NT2/D1 (cell line): Measurements from ENCODE around the gene PDK2.

Source experiments
- YY1 ChIP-seq: IDR thresholded peaks from 2 replicates; pipeline ENCODE4 v1.6.1; 2011; ENCODE audit not compliant: insufficient read length, insufficient read depth
- ZNF274 ChIP-seq: IDR thresholded peaks from 2 replicates; pipeline ENCODE4 v1.6.1; 2011; ENCODE audit warnings: mild to moderate bottlenecking, low read depth, low read length

- TF ChIP-seq YY1: no peak
- TF ChIP-seq ZNF274: no peak
These were observed at the start of gene PDK2 for GRCh38 chr17:50094753-50095619.
